Measurements from ENCODE around the gene CYBC1. TPM values are rescaled to one million over a fixed set of nuclear protein-coding genes. Genes with fewer than 3 reads are reported as not detected.

The CYBC1 gene
- total and polyA plus RNA-seq, 9 of the 15 experiments (the other 6 are each of a cell fraction or from before 2014, with no cell fraction given), result 1.3 to 71.8 (median 49.9) TPM

DNA sequence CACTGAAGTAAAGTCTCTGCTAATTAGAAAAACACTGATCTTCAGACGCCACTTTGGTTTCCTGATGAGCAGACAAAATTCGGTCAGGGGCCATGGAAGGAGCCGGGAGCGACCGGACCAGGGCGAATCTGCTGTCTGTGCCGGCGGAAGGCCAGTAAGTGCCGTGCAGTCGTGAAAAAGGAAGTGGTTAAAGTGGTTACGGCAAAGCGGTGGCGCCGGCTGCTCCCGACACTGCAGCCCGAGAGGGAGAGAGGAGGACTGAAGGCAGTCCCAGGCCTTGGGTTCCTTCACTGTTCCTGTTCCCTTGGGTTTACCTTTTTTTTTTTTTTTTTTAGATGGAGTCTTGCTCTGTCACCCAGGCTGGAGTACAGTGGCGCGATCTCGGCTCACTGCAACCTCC is 49.7 kb downstream of the CYBC1 start:
- Histone ChIP-seq H3K27ac (ENCODE audit: extremely low read depth, low read depth, low read length) (no peak overlapping the region), H2AFZ (ENCODE audit: low read depth, low read length) (no peak overlapping the region), H3K36me3 (ENCODE audit: control insufficient read depth, insufficient read depth, low read length) (peaks cover 38% of the 10 kb centered on the region; the same call in 2 of the 3 replicates), H3K4me1 (replicated peaks in 1 of 2; ENCODE audit: control insufficient read depth in 2 of 2, insufficient read depth in 2 of 2, low read length in 2 of 2) (peaks cover 0 to 25% of the 10 kb centered on the region in 2 experiments; a peak in 2 of 5 replicates), H3K79me2 (ENCODE audit: control insufficient read depth, insufficient read depth, low read length) (no peaks in the 10 kb centered on the region), H3K27me3 (ENCODE audit: control insufficient read depth in 2 of 2, insufficient read depth in 2 of 2, low read length in 2 of 2) (no peaks in the 10 kb centered on the region), H3K9ac (ENCODE audit: insufficient read depth in 1 of 2, low read depth in 2 of 2, low read length in 2 of 2) (no peak overlapping the region), H3K9me1 (ENCODE audit: control insufficient read depth, insufficient read depth, low read length) (no peaks in the 10 kb centered on the region), H4K20me1 (replicated peaks; ENCODE audit: control insufficient read depth, insufficient read depth, low read length) (no peaks in the 10 kb centered on the region), H3K4me2 (ENCODE audit: insufficient read depth, low read length) (no peak overlapping the region), H3K4me3 (no peak overlapping the region), H3K9me3 (replicated peaks; ENCODE audit: control insufficient read depth, insufficient read depth, low read depth, low read length) (no peaks in the 10 kb centered on the region)
- intact Hi-C loops (cut with micrococcal nuclease), result no loop called here
- ATAC-seq, result no peak
- no peak for DNase-seq (ENCODE audit: extremely low read depth in 1 of 4, low spot score in 3 of 4)
- in situ Hi-C loops (cut with MboI), result no loop called here
- ChIA-PET POLR2A (interaction anchor here (1.9 kb wide), 1 partner anchor 9 kb away, joined by 5 read pairs; no protein-coding TSS in a partner anchor), CTCF (ENCODE audit: low intra/inter-chr PET ratio) (no interaction called here)
- no TSS peak for BruUV-seq (replicated peaks)
- no peak for FAIRE-seq
- WGBS (ENCODE audit: insufficient coverage, low coverage, missing lambda C conversion rate), result 90% methylated on average over 16 of the region's 19 CpGs
- TF ChIP-seq ZNF561 (CRISPR knock-in tag; conservative IDR thresholded peaks at IDR 0.05), result no peak
- no peak for TF ChIP-seq ZNF224 (CRISPR knock-in tag; IDR thresholded peaks at IDR 0.05)
- no peak for TF ChIP-seq TEAD1 (CRISPR knock-in tag; IDR thresholded peaks at IDR 0.05)
- no peak for TF ChIP-seq ZNF121 (CRISPR knock-in tag; conservative IDR thresholded peaks at IDR 0.05)
- TF ChIP-seq U2AF2 (optimal IDR thresholded peaks at IDR 0.05; ENCODE audit: low read depth, low read length), result no peak
- no peak for TF ChIP-seq RCOR1 (IDR thresholded peaks at IDR 0.05; ENCODE audit: borderline replicate concordance in 1 of 2, low read depth in 2 of 2, low read length in 2 of 2)
- TF ChIP-seq ZFPM2 (CRISPR knock-in tag; IDR thresholded peaks at IDR 0.05), result no peak
- TF ChIP-seq, protein P1, sequence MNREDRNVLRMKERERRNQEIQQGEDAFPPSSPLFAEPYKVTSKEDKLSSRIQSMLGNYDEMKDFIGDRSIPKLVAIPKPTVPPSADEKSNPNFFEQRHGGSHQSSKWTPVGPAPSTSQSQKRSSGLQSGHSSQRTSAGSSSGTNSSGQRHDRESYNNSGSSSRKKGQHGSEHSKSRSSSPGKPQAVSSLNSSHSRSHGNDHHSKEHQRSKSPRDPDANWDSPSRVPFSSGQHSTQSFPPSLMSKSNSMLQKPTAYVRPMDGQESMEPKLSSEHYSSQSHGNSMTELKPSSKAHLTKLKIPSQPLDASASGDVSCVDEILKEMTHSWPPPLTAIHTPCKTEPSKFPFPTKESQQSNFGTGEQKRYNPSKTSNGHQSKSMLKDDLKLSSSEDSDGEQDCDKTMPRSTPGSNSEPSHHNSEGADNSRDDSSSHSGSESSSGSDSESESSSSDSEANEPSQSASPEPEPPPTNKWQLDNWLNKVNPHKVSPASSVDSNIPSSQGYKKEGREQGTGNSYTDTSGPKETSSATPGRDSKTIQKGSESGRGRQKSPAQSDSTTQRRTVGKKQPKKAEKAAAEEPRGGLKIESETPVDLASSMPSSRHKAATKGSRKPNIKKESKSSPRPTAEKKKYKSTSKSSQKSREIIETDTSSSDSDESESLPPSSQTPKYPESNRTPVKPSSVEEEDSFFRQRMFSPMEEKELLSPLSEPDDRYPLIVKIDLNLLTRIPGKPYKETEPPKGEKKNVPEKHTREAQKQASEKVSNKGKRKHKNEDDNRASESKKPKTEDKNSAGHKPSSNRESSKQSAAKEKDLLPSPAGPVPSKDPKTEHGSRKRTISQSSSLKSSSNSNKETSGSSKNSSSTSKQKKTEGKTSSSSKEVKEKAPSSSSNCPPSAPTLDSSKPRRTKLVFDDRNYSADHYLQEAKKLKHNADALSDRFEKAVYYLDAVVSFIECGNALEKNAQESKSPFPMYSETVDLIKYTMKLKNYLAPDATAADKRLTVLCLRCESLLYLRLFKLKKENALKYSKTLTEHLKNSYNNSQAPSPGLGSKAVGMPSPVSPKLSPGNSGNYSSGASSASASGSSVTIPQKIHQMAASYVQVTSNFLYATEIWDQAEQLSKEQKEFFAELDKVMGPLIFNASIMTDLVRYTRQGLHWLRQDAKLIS (CRISPR knock-in tag; IDR thresholded peaks at IDR 0.05), result no peak
- TF ChIP-seq, protein P2, sequence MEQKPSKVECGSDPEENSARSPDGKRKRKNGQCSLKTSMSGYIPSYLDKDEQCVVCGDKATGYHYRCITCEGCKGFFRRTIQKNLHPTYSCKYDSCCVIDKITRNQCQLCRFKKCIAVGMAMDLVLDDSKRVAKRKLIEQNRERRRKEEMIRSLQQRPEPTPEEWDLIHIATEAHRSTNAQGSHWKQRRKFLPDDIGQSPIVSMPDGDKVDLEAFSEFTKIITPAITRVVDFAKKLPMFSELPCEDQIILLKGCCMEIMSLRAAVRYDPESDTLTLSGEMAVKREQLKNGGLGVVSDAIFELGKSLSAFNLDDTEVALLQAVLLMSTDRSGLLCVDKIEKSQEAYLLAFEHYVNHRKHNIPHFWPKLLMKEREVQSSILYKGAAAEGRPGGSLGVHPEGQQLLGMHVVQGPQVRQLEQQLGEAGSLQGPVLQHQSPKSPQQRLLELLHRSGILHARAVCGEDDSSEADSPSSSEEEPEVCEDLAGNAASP (IDR thresholded peaks at IDR 0.05), result no peak
- no peak for TF ChIP-seq SMARCB1 (IDR thresholded peaks at IDR 0.05; ENCODE audit: insufficient read length, low read depth)
- TF ChIP-seq, protein P3, sequence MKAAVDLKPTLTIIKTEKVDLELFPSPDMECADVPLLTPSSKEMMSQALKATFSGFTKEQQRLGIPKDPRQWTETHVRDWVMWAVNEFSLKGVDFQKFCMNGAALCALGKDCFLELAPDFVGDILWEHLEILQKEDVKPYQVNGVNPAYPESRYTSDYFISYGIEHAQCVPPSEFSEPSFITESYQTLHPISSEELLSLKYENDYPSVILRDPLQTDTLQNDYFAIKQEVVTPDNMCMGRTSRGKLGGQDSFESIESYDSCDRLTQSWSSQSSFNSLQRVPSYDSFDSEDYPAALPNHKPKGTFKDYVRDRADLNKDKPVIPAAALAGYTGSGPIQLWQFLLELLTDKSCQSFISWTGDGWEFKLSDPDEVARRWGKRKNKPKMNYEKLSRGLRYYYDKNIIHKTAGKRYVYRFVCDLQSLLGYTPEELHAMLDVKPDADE (conservative IDR thresholded peaks at IDR 0.05; ENCODE audit: control insufficient read depth, low read depth, low read length), result no peak
- no peak for TF ChIP-seq XRCC3 (IDR thresholded peaks at IDR 0.05)

All from K562 (cell line).